Gastrocnemius medialis (tissue), 4 donors: Measurements from ENCODE around the gene HMCN2. TPM values are rescaled to one million over a fixed set of nuclear protein-coding genes. Genes with fewer than 3 reads are reported as not detected.

Experiments
- ATAC-seq, 2 donors: fragments of 150-250 bp; one replicate each; pipeline ENCODE4 v1.9.1; 2016
- DNase-seq, 2 donors: peaks; one replicate each; pipeline ENCODE4 v3.0.0-alpha.2; 2019
- H3K27ac ChIP-seq, 4 donors: fragments of 200-600 bp; sonication (generic); 1 replicate in 1 of 4; 2 replicates in 3 of 4; pipeline ENCODE4 v1.5.1; 2016 to 2018; ENCODE audit warnings: mild to moderate bottlenecking in 2 of 4, moderate library complexity in 1 of 4
- H3K27me3 ChIP-seq, 3 donors: fragments of 200-600 bp; sonication (generic) in 2 of 3; 1 replicate in 1 of 3; 2 replicates in 2 of 3; pipeline versions ENCODE4 v1.5.1 to v1.6.0; 2016 to 2019; ENCODE audit warnings: mild to moderate bottlenecking in 1 of 3, moderate library complexity in 1 of 3
- H3K36me3 ChIP-seq, 2 donors: fragments of 200-600 bp; sonication (generic) in 1 of 2; one replicate each; pipeline ENCODE4 v1.5.1; 2017 to 2018
- H3K4me1 ChIP-seq, 2 donors: fragments of 200-600 bp; sonication (generic) in 1 of 2; one replicate each; pipeline ENCODE4 v1.5.1; 2016 to 2017; ENCODE audit warnings: mild to moderate bottlenecking in 2 of 2
- H3K4me3 ChIP-seq, 4 donors: fragments of 200-600 bp; sonication (generic) in 3 of 4; 1 replicate in 1 of 4; 2 replicates in 3 of 4; pipeline ENCODE4 v1.5.1; 2016 to 2019; ENCODE audit warnings: mild to moderate bottlenecking in 2 of 4
- H3K9me3 ChIP-seq, 3 donors: fragments of 200-600 bp; sonication (generic) in 2 of 3; 1 replicate in 1 of 3; 2 replicates in 2 of 3; pipeline ENCODE4 v1.5.1; 2016 to 2019
- CTCF ChIP-seq, 5 experiments: fragments of 450-650 bp in 3 of 5; fragments of 200-600 bp in 2 of 5; sonication (generic) in 2 of 5; IDR thresholded peaks in 4 of 5; conservative IDR thresholded peaks in 1 of 5; 1 replicate in 4 of 5; 2 replicates in 1 of 5; pipeline ENCODE4 v1.5.1; 2016 to 2019; ENCODE audit warnings: antibody characterized with exemption in 5 of 5, mild to moderate bottlenecking in 3 of 5, moderate library complexity in 3 of 5
- POLR2A ChIP-seq, 2 donors: fragments of 450-650 bp; IDR thresholded peaks; one replicate each; pipeline ENCODE4 v1.6.1; 2017; ENCODE audit warnings: antibody characterized with exemption in 2 of 2, mild to moderate bottlenecking in 2 of 2, moderate library complexity in 2 of 2
- in situ Hi-C, 4 donors: fragments of 200-750 bp; cut with MboI; loops; one replicate each; pipeline versions ENCODE4 v1.15.0 to v1.8.0; 2017; ENCODE audit warnings: low sequenced_read_pairs in 4 of 4
- intact Hi-C: fragments of 100-400 bp; cut with DNase I; formaldehyde crosslinking; loops from one replicate; pipeline ENCODE4 v1.15.1; 2023; ENCODE audit warnings: low total_unique reads
- total RNA-seq, 4 donors: library from RNA; depleted of rRNA; stranded (reverse); fragments of >200 nt; gene quantifications; one replicate each; pipeline versions ENCODE4 v1.1.0 to v1.2.3, GENCODE V29; 2016

Gene HMCN2
- total RNA-seq, 4 donors from 2014 or later, result 1.9 to 8.5 (median 7.7) TPM

- no peak overlapping the region for H3K4me3 ChIP-seq
- H3K27me3 ChIP-seq, result peaks cover 21 to 27% (median 26%) of the 10 kb centered on the region in 3 donors
- in situ Hi-C loops, result no loop called here
- H3K36me3 ChIP-seq, result no peaks in the 10 kb centered on the region
- intact Hi-C loops, result no loop called here
- H3K4me1 ChIP-seq, result no peaks in the 10 kb centered on the region
- no peaks in the 10 kb centered on the region for H3K9me3 ChIP-seq
- H3K27ac ChIP-seq, result peak overlapping the region; percentile 21 to 43 (median 30)
- no peak for TF ChIP-seq POLR2A (IDR thresholded peaks at IDR 0.05)
- no peak for TF ChIP-seq CTCF (IDR thresholded peaks at IDR 0.05 in 4 of 5, conservative IDR thresholded peaks at IDR 0.05 in 1 of 5)
- no peak for ATAC-seq
- no peak for DNase-seq
Observed at GRCh38 chr9:130319944-130320712, 54.6 kb downstream of the HMCN2 start.

- Histone ChIP-seq H3K27ac (peak overlapping the region in 3 of 4 donors; percentile 22 to 43 (median 37)), H3K36me3 (no peaks in the 10 kb centered on the region), H3K4me3 (no peak overlapping the region), H3K4me1 (no peaks in the 10 kb centered on the region), H3K9me3 (no peaks in the 10 kb centered on the region), H3K27me3 (peaks cover 26 to 27% (median 27%) of the 10 kb centered on the region in 3 donors)
- intact Hi-C loops, result no loop called here
- in situ Hi-C loops, result no loop called here
- TF ChIP-seq POLR2A (IDR thresholded peaks at IDR 0.05), result no peak
- no peak for TF ChIP-seq CTCF (IDR thresholded peaks at IDR 0.05 in 4 of 5, conservative IDR thresholded peaks at IDR 0.05 in 1 of 5)
- ATAC-seq (peak; percentile 16 to 31), DNase-seq (peak in 1 of 2 donors; percentile 35)
Observed at GRCh38 chr9:130320723-130321481, 55.3 kb downstream of the HMCN2 start.

- H3K4me3 ChIP-seq, result no peak overlapping the region
- no peak for ATAC-seq
- in situ Hi-C loops, result no loop called here
- DNase-seq, result no peak
- no peaks in the 10 kb centered on the region for H3K9me3 ChIP-seq
- intact Hi-C loops, result no loop called here
- no peaks in the 10 kb centered on the region for H3K36me3 ChIP-seq
- H3K4me1 ChIP-seq, result no peaks in the 10 kb centered on the region
- TF ChIP-seq CTCF (IDR thresholded peaks at IDR 0.05 in 4 of 5, conservative IDR thresholded peaks at IDR 0.05 in 1 of 5), result no peak
- TF ChIP-seq POLR2A (IDR thresholded peaks at IDR 0.05), result no peak
- H3K27me3 ChIP-seq, result peaks cover 26 to 32% (median 29%) of the 10 kb centered on the region in 3 donors
- H3K27ac ChIP-seq, result no peak overlapping the region
Observed at GRCh38 chr9:130321539-130321938, 56.0 kb downstream of the HMCN2 start.

GRCh38 chr9:130323051-130323745, 57.6 kb downstream of the HMCN2 start:
- TF ChIP-seq CTCF (IDR thresholded peaks at IDR 0.05 in 4 of 5, conservative IDR thresholded peaks at IDR 0.05 in 1 of 5) (no peak), POLR2A (IDR thresholded peaks at IDR 0.05) (no peak)
- H3K9me3 ChIP-seq, result no peaks in the 10 kb centered on the region
- in situ Hi-C loops (no loop called here), intact Hi-C loops (no loop called here)
- no peaks in the 10 kb centered on the region for H3K36me3 ChIP-seq
- ATAC-seq (no peak), DNase-seq (no peak)
- peak overlapping the region in 3 of 4 donors; percentile 27 to 37 (median 35) for H3K27ac ChIP-seq
- no peak overlapping the region for H3K4me3 ChIP-seq
- H3K4me1 ChIP-seq, result no peaks in the 10 kb centered on the region
- H3K27me3 ChIP-seq, result peaks cover 37 to 46% (median 40%) of the 10 kb centered on the region in 3 donors
